GM12874 (cell line): ENCODE measurements around the gene LLGL1.

ENCODE experiments used
- CTCF ChIP-seq: IDR thresholded peaks from 2 replicates; pipeline ENCODE4 v1.5.1; 2011; ENCODE audit warnings: low read depth, mild to moderate bottlenecking, control low read depth, low read length, moderate library complexity; ENCODE audit not compliant: insufficient read depth

The LLGL1 gene

GRCh38 chr17:18225642-18226283 lies 328 bp downstream of the LLGL1 start:
- no peak for TF ChIP-seq CTCF

GRCh38 chr17:18226284-18226945 lies 980 bp downstream of the LLGL1 start:
- no peak for TF ChIP-seq CTCF

- TF ChIP-seq CTCF = no peak
Measured at GRCh38 chr17:18227635-18228034, 2.2 kb downstream of the LLGL1 start.

GRCh38 chr17:18228176-18228682 lies 2.8 kb downstream of the LLGL1 start:
- no peak for TF ChIP-seq CTCF

- no peak for TF ChIP-seq CTCF
Measured at GRCh38 chr17:18229254-18229653, 3.8 kb downstream of the LLGL1 start.

GRCh38 chr17:18229771-18230170 lies 4.3 kb downstream of the LLGL1 start:
- no peak for TF ChIP-seq CTCF

GRCh38 chr17:18230288-18231141 lies 5.1 kb downstream of the LLGL1 start:
- TF ChIP-seq CTCF = no peak
